GM12875 (cell line): Measurements from ENCODE around the gene SRC.
A peak's percentile ranks its signal among the peaks of the same experiment; 100 is the strongest.

Source experiments
- H3K4me3 ChIP-seq: one replicate; pipeline ENCODE4 v1.5.1; 2011; ENCODE audit warnings: low read depth, low read length, control low read depth
- TF ChIP-seq, protein P1 (sequence below): IDR thresholded peaks from 2 replicates; pipeline ENCODE4 v1.5.1; 2011; ENCODE audit warnings: low read depth, mild to moderate bottlenecking, control low read depth, inconsistent platforms, low read length, moderate library complexity, borderline replicate concordance; ENCODE audit not compliant: insufficient read depth

Gene SRC

DNA sequence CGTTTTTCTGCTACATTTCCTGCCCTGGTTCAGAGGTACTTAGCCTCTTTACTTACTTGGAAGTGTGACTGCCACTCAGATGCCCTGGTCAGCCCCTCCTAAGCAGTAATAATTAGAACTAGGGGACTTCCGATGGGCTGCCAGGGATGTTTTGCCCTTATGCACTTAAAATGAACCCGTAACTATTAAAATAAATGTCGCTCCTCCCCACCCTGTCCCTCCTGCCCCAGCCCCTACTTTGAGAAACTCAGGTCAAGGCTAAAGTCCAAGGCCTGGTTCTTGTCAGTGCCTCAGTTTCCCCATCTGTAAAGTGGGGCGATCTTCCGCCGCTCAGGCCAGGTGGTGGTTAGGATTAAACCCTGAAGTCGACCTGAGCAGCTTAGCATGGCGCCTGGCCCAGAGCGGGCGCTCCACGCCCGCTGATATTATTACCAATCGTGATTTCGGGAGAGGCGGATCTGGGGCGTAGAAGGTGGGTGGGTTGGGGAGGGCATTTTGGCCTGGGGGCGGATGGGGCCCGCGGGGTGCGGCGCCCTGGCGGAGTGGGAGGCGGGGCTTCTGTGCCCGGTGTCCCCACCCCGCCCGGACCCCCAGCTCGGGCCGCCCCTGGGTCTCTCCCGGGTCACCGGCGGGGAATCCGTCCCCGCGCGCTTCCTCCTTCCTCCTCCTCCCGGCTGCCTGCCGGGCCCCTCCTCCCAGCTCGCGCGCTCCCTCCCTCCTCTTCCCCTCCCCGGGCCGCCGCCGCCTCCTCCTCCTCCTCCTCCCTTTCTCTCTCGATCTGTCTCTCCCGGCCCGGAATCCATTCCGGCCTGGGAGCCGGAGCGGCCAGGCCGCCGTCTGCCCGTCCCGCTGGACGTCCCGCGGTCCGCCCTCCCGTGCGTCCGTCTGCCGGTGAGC is at the start of gene SRC:
Gene SRC, plus strand, starts transcription at position 802 of the 897 bp plus-strand sequence. CDS start 38,014 bp downstream, outside the sequence.
- TF ChIP-seq, protein P1, sequence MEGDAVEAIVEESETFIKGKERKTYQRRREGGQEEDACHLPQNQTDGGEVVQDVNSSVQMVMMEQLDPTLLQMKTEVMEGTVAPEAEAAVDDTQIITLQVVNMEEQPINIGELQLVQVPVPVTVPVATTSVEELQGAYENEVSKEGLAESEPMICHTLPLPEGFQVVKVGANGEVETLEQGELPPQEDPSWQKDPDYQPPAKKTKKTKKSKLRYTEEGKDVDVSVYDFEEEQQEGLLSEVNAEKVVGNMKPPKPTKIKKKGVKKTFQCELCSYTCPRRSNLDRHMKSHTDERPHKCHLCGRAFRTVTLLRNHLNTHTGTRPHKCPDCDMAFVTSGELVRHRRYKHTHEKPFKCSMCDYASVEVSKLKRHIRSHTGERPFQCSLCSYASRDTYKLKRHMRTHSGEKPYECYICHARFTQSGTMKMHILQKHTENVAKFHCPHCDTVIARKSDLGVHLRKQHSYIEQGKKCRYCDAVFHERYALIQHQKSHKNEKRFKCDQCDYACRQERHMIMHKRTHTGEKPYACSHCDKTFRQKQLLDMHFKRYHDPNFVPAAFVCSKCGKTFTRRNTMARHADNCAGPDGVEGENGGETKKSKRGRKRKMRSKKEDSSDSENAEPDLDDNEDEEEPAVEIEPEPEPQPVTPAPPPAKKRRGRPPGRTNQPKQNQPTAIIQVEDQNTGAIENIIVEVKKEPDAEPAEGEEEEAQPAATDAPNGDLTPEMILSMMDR: no peak
- H3K4me3 ChIP-seq: peak within 1 kb of the TSS; percentile 56

DNA sequence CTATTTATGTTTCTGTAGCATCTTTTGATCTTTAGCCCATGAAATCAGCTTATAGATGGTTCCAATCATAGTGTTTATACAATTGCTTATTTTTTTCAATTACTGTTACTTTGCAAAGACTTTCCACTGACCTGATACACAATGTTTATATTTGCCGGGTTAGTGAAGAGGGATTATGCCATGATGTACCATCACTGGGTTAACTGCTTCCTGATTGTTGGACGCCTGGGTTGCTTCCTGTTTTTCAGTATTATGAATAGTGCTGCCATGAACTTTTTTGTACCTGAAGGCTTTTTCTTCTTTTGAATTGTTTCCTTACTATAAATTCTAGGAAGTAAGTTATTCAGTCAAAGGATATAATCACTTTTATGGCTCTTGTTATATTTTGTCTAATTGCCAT is 49.6 kb upstream of the SRC start:
- no peak overlapping the region for H3K4me3 ChIP-seq
- TF ChIP-seq, protein P1: no peak

DNA sequence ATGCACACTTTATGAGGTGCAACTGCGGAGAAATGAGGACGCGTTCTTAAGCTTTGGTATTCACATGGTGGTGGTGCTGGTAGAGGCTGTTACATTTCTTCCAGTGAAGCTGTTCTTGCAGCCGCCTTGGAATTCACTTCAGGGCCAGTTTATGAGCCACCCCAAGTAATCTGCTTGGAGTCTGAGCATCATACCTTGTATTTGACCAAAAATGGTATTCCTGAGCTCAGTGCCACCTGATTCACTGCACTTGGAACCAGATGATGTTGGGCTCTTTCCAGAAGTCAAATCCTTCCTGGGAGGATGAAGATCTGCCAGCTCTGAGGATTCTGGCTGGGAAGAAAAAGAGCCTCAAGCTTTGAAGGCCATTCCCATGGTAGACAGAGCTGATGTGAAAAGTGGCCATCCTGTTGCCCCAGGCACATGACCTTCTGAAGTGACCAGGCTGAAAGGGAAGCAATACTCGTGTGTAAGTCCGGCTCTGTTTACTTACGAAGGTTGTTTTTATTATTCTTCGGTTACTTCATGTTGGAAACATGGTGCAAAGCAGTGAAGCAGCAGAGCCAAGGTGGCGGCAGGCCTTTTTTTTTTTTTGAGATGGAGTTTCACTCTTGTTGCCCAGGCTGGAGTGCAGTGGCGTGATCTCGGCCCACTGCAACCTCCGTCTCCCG is 48.7 kb upstream of the SRC start:
- TF ChIP-seq, protein P1: no peak
- no peak overlapping the region for H3K4me3 ChIP-seq

DNA sequence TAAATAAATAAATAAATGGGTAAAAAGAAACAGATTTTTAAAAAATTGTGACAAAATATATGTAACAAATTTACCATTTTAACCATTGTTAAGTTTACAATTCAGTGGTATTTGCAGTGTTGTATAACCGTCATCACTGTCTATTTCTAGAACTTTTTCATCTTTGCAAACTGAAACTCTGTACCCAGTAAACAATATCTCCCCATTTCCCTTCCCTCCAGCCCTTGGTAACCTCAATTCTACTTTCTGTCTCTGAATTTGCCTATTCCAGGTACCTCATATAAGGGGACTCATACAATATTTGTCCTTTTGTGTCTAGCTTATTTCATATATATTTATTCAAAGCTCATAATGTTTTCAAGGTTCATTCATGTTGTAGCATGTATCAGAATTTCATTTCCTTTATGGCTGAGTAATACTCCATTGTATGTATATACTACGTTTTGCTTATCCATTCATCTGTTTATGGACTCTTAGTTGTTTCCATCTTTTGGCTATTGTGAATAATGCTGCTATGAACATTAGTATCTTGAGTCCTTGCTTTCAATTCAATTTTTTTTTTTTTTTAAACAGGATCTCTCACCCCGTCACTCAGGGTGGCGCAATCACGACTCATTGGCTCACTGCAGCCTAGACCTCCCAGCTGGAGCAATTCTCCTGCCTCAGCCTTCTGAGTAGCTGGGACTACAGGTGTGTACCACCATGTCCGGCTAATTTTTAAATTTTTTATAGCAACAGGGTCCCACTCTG is 47.6 kb upstream of the SRC start:
- TF ChIP-seq, protein P1: no peak
- no peak overlapping the region for H3K4me3 ChIP-seq

DNA sequence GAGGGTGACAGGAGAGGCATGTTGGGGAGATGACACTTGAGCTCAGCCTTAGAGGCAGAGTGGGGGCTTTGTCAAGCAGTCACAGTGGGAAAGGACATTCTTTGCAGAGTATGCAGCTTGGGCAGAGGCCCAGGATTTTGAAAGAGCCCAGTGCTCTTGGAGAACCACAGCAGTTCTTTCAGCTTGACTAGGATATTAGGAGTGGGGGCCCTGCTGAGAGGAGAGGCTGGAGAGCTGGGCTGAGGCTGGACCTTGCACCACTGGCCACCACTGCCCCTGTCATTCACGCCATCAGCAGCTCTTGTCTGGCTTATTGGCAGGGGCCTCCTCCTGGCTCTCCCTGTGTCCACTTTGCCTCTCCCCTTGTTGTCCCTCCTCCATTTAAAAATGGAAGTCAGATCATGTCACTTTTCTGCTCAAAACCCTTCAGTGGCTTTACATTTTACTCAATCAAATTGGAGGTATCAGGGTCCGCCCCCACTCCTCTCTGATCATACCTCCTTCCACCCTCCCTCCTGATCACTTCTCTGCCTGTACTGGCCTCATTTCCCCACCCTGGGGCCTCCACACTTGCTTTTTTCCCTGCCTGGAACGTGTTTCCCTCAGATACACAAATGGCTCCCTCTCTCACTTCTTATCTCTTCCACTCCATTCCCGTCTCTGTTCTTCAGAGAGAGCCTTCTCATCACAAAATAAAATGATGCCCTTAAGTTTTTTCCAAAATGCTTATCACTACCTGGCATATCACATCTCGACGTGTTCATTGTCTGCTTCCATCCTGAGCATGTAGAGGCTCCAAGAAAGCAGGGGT is 46.0 kb upstream of the SRC start:
- H3K4me3 ChIP-seq: no peak overlapping the region
- TF ChIP-seq, protein P1: no peak

DNA sequence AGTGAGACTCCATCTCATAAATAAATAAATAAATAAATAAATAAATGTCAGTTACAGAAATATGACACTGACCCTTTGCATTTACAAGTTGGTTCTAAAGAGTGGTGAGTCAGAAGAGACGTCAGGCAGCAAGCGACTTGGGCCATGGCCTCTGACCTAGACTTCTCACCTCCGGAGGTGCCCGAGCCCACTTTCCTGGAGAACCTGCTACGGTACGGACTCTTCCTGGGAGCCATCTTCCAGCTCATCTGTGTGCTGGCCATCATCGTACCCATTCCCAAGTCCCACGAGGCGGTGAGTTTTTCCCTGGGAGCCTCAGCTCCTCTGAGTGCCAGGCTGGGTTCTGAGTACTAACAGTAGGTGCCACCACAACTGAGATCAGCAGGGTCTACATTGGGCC is 44.8 kb upstream of the SRC start:
- no peak overlapping the region for H3K4me3 ChIP-seq
- TF ChIP-seq, protein P1: no peak
